Measurements from ENCODE around the gene FREY1.

GRCh38 chr11:45939836-45940235 lies 32.8 kb upstream of the FREY1 start:
- TF ChIP-seq CTCF (IDR thresholded peaks at IDR 0.05) (no peak), POLR2A (IDR thresholded peaks at IDR 0.05) (no peak)
